Measurements from ENCODE around the gene SPANXC.
"Not testable (repeated sequence)": the region's sequence is repeated elsewhere in the genome, so short reads cannot be mapped to it uniquely, and the experiment has no call there.

SPANXC gene

DNA sequence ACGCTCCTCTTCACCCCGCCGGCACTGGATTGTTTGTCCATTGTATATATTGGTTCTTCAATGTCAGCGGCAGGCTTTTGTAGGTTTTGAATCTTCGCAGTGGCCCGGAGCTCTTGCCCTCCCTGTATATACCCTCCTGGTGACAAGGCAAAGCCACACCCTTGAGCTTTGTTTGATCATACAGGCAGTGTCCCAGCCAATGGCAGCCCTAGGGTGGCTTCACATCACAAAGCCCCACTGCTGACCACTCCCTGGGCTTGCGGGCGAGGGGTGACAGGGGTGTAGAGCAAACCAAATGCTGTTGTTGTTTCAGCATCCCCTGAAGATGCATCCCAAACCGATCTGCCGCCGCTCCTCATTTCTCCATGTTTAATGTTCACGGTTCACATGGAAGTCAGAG lies at the start of gene SPANXC:
SPANXC (minus strand) TSS at position 101 of the 400 bp plus-strand sequence; CDS start at position 41, 60 bp downstream.
- DNase-seq = not testable (repeated sequence)

DNA sequence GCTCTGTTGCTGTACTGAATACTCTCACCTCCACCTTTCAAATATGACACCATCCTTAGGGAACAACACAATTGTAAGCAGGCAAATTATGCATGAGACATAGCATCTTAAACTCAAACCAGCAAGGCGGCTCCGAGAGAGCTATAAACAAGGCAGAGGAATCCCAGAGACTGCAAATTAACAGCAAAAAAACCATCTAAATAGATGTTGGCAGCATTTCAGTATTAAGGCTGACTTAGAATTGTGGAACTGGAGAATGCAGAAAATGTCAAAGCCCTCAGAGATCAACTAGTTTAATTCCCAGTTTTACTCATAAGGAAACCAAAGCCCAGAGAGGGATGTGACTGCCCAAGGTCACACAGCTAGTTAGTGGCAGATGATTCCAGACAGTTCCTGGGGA lies 37.2 kb upstream of the SPANXC start:
- DNase-seq = no peak

- DNase-seq = peak; percentile 44
Observed at GRCh38 chrX:141278306-141278705, 36.0 kb upstream of the SPANXC start.

DNA sequence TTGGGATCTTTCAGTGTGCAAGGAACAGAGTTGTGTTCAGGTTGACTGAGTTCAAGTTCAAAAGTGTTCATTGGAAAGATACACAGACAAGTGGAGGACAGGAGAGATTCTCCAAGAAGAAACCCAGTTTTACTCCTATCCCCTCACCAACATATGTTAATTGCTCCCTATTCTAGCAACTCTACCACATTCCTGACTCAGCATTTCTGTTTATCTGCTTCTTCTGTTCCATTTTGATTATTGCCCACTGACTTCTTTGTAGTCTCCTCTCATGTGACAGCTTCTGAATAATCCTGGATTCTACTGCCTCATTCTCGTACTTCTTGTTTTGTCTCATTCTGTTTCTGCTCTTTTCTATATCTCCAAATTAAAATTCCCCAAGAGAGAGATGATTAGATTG lies 15.8 kb upstream of the SPANXC start:
- DNase-seq = no peak

DNA sequence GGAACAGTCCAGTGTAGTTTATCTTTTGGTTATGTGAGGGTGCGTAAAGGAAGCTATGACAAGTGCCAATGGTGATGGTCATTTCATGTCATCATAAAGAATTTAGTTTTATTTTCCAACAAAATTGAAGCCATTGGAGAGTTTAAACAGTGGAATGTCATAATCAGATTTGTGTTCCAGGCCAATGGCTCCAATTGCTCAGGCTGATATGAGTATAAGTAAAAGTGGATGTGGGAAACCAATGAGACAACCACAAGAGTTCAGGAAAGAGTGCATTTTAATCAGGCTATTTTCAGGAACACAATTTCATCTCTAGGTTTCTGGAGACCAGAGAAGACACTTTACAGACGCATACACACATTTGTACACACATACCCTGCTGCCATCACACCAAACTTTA lies 20.7 kb downstream of the SPANXC start:
- no peak for DNase-seq

GRCh38 chrX:141220342-141221008 lies 21.8 kb downstream of the SPANXC start:
- no peak for DNase-seq

- no peak for DNase-seq
Observed at GRCh38 chrX:141214196-141214595, 28.1 kb downstream of the SPANXC start.

GRCh38 chrX:141201962-141202361 lies 40.4 kb downstream of the SPANXC start:
- DNase-seq = no peak

All from hematopoietic multipotent progenitor cell treated with erythropoietin and hydrocortisone succinate and interleukin-3 and kit ligand, for 4 days (in vitro differentiated cells).